ENCODE results near the gene HHEX.

HHEX gene

DNA sequence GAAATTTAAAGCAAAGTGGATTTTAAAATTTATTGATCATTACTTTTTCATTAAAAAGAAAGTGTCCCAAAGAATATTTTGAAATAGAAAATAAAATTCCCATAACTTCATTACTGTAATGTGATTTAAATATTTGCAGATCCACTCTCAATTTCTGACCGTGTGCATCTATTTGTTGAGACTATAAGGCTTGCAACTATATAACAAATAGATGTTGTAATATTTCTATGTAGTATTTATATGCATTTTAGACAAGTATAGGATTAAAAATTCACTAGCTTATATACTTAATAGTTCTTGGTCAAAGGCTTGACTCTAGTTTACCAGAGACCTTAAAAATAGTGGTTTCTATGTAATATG, 3.8 kb downstream of the HHEX start:
- DNase-seq: no peak

DNA sequence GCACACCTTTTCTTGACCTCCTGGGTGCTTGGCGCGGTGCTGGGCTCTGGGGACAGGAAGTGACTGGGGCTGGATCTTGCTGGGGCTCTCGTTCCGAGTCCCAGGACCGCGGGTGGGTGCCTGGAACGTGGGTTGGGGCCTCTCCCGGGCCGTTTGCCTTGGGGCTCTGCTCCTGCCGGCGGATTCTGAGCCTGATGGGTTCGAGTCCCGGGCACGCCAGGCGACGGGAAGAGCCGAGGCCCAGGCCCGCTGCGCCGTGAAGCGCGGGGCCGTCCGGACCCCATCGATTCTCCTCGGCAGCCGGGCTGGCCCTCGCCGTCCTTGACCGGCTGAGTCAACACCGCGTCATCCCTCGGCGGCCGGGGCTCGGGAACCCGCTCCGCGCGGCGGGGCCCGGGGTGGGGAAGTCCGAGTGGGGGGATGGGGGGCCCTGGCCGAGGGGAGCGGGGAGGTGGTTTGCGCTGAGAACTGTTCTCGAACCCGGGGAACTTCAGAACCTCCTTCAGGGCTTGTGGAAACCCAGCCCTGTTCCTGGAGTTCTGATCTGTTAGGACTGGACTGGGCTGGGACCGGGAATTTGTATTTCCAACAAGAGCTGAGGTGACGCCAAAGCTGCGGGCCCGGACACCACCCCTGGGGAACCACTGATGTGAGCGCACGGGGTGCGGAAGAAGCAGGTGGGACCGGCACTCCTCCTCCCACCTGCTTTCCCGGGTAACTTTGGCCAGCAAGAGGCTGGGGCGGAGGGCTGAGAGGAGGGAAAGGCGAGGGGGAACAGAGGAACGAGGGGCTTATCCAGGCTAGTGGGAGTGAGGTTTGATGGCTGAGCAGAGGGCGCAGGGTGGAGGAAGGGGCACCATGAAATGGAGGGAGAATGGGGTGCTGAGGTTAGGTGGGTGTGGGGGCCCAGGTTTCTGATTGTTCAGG, 6.2 kb downstream of the HHEX start:
- no peak for DNase-seq

DNA sequence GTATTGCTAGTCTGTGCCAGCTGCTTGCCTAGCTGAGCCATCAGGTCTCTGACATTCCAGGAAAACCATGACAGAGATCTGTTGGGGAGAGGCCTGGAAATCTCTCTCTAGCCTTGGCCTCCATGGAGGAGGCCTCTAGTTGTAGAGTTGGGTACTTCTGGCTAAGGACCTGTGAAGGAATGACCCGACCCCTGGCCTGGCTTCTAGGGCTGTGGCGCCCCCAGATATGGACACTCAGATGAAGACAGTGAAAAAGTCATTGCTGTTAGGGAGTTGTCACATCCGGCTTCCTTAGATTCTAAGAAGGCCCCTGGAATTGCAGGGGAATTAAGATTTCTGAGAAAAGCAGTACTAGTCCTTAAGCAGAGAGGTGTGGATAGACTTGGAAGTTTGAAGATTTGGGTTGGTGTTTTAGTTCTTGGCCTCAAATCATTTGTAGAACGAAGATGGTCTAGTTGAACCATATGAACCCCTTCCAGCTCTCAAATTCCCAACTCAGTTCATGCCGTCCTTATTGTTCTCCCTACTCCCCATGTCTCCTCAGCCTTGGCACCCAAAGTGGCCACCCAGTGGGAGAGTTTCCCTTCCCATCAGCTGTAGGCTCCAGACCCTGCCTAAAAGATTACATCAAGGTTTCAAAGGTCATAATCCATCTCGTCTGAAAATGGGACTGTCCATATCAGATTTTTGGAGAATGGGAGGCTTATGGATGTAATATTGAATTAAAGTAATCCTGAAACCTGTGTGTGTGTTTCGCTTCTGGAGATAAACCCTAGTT, 7.0 kb downstream of the HHEX start:
- DNase-seq: no peak

DNA sequence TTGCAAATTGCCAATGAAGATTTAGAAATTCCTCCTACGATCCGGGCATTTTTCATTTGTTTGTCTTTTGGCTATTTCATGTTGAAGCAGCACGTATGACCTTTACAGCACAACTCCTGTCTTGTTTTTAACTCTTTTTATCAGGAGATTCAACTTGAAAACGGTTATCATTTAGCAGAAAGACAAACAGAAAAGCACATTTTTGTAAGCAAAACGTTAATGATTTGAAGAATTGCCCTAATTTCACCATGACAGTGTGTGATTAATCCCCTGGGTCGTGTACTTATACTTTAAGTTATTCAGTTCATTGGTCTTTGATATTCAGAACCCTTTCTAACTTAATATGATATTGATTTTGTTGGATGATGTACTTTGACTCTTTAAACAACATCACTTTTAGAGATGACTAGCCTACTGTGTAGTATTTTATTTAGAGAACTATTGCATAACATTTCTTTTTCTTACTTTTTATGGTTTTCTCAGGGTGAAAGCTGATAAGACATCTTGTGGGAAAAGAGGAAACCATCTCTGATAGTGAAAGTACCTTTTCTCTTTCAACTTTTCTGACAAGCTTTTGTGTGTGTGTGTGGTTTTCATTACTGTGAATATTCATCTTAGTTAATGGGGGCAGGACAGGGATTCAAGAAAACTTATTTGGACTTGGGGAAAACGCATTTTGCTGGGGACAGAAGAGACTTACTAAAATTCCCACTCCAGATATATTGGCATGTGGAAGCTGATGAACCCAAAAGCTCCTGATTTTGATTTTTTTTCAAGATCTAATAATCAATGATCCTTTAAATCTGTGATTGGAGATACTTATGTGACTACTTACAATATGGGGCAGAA, 8.1 kb downstream of the HHEX start:
- DNase-seq: no peak

DNA sequence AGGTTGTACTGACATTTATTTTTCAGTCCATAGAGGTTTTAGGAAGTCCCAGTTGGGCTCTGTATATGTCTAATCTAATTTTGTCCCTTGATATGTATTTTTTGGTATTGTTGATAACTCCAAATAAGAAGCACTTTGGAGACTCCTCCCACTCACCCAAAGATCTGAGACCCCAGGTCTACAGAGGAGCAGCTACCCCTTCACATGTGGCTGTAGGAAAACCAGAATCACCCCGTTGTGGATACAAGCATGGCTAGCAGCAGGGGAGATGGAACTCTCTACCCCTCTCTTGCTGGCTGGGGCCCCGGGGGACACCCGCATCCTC, 9.4 kb downstream of the HHEX start:
- no peak for DNase-seq

DNA sequence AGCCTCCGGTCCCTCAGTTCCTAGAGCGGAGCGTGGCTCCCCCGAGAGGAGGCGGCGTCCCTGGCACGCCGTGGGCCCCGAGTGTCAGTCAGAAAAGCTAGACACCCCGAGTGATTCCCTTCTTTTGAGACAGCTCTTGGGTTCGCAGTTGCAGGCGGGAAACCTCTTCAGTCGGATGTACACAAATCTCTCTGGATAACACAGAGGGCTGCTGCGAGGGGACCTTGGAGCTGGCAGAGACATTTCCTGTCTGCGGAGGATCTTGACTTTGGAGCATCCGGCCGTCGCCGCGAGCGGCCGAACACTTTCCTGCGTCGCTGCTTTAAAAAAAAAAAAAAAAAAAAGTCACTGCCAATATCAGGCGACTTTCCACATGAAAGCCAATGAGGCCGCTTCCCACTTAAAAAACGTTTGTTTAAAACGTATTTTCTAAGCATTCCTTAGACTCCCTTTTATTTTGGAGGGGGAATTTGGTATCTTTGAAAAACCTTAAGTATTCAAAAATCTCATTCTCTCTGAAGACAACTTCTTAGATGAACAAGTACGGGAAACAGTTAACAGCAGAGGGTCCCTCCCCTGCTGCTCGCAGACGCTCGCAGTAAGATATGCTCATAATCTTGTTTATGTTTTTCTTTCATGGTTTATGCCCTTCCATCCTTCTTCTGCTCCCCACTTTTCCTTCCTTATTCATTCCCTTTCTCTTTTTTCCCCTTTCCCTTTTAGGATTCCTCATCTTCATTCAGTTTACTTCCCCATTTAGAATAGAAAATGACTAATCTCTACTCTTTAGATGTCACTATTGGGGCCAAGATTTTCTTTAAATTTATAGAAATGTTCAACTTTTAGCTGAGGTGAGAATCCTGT, 10.0 kb downstream of the HHEX start:
- DNase-seq: no peak

DNA sequence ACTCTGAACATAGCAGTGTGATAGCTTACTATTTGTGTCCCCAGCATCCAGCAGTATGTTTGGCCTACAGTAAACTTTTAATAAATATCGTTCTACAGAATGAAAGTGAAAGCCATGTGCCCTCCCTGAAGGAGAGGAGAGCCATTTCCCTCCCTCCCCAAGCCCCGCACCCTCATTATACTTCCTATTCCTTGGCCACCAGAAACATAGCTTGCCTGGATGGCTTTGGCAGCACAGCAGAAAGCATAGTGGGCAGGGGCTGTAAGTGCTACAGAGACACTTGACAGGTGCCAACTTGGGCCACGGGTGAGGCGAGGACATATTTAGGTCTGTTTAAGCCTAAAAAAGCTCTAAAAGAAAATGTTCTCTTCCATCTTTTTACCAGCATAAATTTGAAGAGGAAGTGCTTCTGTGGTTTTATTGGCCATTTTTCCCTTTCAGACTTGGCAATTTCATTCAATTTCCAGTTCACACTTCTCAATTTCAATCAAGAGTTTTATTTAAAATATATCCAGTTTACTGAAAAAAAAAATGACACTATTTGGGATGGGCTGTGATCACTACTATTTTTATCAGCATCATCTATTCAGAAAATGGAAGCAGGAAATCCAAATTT, 12.7 kb downstream of the HHEX start:
- no peak for DNase-seq

DNA sequence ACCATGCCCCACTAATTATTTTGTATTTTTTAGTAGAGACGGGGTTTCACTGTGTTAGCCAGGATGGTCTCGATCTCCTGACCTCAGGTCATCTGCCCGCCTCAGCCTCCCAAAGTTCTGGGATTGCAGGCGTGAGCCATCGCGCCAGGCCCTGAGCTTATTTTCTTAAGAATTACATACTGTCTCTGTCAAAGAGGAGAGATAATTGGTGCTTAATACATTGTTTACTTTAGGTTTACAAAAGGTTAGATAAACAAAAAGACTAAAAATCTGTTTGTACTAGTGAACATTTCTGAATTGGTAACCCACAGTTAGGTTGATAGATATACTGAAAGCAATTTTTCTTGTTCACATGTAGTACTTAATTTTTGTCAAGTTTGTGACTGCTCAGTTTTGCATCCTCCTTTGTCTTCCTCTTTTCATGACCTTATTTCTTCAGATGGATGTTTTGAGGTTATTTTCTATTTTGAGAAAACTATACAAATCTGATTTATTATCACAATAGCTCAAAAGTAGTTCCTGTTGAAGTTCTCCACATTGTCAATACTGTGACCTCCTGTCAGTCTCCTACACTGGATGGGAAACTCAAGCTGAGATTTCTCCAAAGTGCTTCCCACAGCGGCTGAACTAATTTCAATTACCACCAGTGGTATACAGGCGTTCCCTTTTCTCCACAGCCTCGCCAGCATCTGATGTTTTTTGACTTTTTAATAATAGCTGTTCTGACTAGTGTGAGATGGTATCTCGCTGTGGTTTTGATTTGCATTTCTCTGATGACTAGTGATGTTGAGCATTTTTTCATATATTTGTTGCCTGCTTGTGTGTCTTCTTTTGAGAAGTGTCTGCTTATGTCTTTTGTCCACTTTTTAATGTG, 22.5 kb downstream of the HHEX start:
- peak; percentile 18 for DNase-seq

DNA sequence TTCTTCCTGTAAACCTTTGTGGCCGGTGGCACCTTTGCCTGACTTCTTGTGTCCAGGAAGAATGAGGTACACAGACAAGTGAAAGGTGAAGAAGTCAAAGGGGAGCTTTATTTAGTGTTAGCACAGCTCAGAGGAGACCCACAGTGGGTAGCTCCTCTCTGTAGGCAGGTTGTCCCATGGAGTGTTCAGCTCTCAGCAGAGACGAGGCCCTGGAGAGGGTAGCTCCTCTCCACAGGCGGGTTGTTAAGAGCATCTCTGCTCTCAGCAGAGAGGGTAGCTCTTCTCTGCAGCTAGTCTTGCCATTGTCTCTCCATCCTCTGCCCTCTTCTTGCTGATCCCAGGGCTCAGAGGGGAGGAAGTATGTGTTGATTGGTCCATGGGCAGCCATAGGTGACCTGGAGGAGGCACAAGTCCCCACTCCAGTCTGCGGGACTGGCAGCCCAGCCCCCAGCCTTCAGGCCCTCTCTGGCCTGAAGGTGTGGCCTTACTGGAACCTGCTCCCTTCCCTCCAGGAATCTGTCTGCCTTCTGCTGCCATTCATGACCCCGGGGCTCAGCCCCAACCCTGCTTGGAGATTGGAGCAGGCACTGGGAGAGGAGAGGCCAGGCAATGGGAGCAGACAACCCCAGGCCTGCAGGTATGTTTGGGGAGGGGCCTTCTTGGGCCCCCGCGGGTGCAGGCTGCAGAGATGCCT, 24.5 kb downstream of the HHEX start:
- DNase-seq: no peak

DNA sequence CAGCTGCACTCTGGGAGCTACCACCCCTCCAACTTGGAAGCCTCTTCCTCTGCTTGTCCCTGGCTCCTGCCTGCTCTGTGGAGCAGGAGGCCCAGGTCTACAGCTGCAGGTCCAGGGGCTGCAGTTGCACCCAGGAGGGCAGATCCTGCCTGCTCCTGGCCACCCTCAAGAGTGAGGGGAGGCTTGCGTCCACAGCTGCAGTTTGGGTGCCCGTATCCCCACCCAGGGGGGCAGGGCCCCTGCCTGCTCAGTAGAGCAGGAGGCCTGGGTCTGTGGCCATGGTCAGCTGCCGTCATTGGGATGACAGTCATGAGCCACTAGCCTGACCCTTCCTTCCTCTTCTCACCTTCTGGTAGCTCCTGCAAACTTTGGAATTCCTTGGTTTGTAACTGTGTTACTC, 25.1 kb downstream of the HHEX start:
- DNase-seq: no peak

DNA sequence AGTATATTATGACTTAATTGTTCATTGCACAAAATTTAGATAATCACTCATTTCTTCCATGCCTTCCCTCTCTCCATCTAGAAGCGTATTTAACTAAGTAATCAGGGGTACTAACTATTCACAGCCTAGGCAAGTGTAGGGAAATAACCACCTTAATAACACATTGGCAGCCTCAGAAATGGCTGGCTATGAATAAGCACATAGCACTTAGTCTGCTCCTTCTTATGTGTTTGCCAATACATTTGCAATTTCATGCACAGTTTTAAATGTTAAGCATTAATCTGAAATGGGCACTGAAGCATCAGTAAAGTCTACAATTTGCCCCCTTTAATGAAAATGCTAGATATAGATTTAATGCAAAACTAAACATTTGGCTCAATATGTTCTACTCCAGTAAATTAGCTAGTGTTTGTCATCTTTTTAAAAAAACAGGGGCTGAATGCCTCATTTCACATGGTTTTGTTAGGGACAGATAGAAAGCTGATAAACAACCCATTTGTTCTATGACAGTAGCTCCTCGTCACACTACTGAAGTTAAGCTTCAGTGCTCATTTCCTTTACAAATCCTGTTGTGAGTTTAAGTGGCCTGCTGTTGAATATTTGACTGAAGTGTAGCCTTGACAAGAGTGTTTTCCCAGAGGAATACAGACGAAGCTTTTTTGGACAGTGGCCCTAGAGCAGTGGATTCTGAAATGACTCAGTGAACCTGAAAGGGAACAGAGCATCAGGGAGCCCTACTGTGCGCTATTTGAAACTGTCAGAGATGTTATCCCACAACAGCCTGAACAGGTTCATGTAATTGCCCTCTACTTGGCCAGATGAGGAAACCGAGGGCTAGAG, 30.5 kb downstream of the HHEX start:
- peak; percentile 63 for DNase-seq

DNA sequence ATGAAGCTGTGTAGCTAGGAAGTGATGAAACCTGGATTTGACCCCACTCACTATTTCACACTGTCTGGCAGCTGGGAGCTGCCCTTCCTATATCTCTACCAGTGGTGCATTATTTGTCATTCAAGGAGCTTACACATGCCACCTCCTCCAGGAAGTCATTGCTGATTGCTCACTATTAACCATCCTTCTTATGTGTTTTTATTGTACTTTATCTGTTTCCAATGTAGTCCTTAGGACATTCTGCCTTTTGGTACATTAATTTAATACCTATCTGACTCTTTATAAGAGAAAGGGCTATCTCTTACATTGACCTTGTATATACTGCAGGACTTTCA, 31.0 kb downstream of the HHEX start:
- no peak for DNase-seq

DNA sequence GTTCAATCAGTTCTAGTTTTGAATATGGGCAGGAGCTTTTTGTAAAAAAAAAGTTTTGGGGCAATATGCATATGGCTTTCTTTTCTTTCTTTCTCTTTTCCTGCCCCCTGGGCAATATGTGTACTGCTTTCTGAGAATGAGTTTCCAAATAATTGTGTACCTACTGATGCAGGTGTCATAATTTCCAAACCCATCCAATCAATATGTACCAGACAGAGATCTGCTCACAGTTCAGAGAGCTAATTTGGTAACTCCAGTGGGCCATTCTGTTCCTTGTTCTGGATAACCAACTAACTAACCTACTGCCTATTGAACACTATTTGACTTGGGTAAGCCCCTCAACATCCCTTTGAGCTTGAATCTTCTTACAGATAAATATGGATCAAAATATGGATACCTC, 32.6 kb downstream of the HHEX start:
- DNase-seq: no peak

DNA sequence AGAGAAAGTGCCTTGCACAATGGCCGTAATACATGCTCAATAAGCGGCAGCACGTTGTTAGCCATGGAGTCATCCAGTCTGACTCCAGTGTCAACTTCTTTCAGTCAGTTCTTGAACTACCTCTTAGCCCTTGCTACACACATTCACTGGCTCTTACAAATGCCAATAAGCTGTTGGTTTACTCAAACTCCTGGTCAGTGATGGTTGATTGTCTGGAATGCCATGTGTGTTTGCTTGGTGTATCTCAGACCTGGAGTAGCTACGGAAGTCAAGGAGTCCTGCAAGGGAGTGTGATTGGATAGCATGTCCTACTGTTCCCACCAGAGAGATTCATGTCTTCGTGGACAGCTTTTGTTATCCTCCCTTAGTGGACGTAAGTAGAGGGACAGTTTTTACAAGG, 37.4 kb downstream of the HHEX start:
- no peak for DNase-seq

DNA sequence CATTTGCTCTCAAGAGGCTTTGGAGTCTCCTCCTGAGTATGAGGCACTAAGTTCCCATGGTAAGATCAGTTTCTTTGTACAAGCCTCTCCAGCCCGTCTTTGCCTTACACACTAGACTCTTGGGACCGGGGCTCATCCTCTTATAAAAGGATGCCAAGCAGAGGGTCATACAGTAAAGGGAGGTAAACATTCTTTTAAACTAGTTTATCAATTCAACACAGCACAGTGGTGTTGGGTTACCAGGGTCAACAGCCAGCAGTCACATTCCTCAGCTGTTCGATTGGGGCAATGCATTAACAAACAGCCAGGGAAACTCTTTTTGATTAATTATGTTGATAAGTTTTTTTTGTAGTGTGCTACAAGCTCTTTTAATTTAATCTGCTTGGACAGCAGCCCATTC, 37.8 kb downstream of the HHEX start:
- DNase-seq: no peak

DNA sequence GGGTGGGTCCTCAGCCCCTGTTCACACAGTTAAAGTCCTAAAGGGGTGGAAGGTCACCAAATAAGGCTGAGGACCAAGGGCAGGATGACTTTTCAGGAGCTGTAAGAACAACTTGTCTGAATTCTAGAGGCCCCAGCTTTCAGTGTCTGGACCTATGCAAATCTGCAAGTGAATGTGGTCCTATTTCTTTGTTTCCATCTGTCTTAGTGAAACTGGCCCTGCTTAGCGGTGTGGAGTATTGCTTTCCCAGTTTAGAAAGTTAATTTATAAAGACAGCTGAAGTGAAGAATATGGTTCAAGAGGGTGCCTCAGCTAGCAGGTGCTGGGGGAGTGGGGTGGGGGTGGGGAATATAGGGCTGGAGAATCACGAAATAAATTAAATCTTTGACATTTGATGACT, 40.1 kb downstream of the HHEX start:
- DNase-seq: no peak

DNA sequence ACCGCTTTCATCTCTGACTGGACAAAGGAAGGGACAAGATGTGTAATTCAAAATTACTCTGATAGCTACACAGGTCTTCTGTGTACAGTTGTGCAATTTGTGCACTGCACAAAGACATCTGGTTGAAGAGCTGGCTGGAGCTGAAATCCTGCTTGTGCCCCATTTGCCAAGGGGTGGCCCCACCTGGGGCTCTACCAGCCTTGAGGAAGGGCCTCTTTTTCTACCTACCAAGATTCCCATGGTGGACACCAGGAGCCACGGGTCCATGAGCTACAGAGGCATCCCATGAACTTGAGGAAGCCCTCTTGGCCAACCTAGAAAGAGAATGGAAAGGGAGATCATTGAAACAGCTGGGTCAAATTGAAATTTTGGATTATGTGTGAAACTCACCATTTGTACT, 43.2 kb downstream of the HHEX start:
- no peak for DNase-seq

DNA sequence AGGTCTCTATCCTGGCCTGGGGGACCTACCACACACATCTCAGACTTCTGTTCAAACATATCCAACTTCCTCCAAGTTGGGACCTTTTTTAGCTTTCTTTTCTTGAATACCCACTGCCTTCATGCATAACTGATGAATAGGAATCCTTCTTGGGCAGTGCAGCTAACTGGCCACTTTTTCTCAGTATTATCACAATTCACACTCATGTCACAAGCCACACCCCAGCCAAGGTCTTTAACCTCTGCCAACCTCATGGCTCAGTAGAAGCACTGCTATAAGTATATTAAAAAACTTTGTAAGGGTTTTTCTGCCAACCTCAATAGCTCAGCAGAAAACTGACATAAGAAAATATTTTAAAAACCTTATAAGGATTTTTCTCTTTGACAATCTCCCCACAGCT, 44.5 kb downstream of the HHEX start:
- DNase-seq: no peak

DNA sequence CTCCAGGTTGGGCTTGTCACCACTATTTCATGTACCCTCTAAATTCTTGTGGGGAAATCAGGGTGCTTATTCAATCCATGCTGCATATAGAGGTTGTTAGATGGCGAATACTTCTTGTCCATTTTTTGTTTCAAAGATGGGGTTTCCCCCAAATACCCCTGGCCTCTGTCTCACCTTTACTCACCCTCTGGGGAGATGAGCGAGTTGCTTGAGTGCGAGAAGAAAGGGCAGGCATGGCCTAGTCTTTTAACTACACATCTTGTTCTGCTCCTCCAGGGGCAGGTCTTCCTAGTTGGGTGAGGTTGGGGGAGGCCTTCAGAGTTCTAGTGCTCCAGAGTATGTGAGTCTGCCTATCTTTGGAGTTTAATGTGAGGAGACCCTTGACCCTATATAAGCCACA, 46.2 kb downstream of the HHEX start:
- DNase-seq: no peak

DNA sequence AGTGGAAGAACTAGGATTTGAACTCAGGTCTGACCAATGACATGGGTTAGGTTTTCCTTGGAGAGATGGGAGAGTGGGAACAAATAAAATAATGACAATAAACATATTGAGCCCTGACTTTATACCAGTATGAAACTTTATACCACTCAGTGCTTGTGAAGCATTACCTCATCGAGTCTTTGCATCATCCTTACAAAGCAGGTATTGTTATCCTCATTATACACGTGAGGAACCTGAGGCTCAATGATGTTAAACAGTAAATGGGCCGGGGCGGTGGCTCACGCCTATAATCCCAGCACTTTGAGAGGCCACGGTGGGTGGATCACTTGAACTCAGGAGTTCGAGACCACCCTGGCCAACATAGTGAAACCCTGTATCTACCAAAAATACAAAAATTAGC, 47.7 kb downstream of the HHEX start:
- DNase-seq: no peak

Data from NCI-H2029 (cell line).